Measurements from ENCODE around the gene OCIAD2. TPM values are rescaled to one million over a fixed set of nuclear protein-coding genes. Genes with fewer than 3 reads are reported as not detected.
A peak's percentile ranks its signal among the peaks of the same experiment; 100 is the strongest.

Gene OCIAD2
- total and polyA plus RNA-seq, 2 of the 4 experiments (the other 2 are of a cell fraction) = 16.5 to 21.4 TPM

- WGBS, 2 experiments (ENCODE audit: extremely low coverage in 2 of 2, insufficient read length in 1 of 2) = 67% methylated on average over 1 of the region's 1 CpG; no CpG with 5 or more reads in 1 of the 2 experiments
- Histone ChIP-seq H4K20me1 (ENCODE audit: insufficient read depth, low read length) (no peaks in the 10 kb centered on the region), H2BK20ac (ENCODE audit: low read depth, low read length) (no peak overlapping the region), H3K9ac (ENCODE audit: low read depth, low read length) (no peak overlapping the region), H3K14ac (replicated peaks; ENCODE audit: low read depth, low read length) (no peak overlapping the region), H3K36me3 (ENCODE audit: control insufficient read depth, insufficient read depth, low read length) (peaks cover 9% of the 10 kb centered on the region), H2BK5ac (ENCODE audit: low read depth, low read length, poor library complexity, severe bottlenecking) (no peak overlapping the region), H2AK9ac (replicated peaks; ENCODE audit: low read depth, low read length, poor library complexity) (no peak overlapping the region), H2AK5ac (ENCODE audit: low read depth, low read length) (no peak overlapping the region), H3K56ac (ENCODE audit: extremely low read depth, insufficient read depth, low read length) (no peak overlapping the region), H3K27me3 (ENCODE audit: control insufficient read depth, insufficient read depth, low read length) (no peaks in the 10 kb centered on the region), H3K4ac (ENCODE audit: low read depth, low read length) (no peak overlapping the region), H3K4me2 (ENCODE audit: low read depth, low read length) (no peak overlapping the region), H4K8ac (ENCODE audit: low read depth in 2 of 2, low read length in 2 of 2) (no peak overlapping the region), H3K9me3 (ENCODE audit: control insufficient read depth, insufficient read depth, low read length) (0 out of 2 replicates have a peak, but pooled peaks cover 2% of the 10 kb centered on the region), H4K5ac (ENCODE audit: low read depth, low read length) (no peak overlapping the region), H2BK15ac (ENCODE audit: low read depth, low read length) (no peak overlapping the region), H2BK120ac (ENCODE audit: low read depth, low read length) (no peak overlapping the region), H3K4me3 (ENCODE audit: insufficient read depth, low read depth, low read length) (no peak overlapping the region), H3K23ac (ENCODE audit: low read depth, low read length) (no peak overlapping the region), H3K4me1 (ENCODE audit: control insufficient read depth, insufficient read depth, low read length) (no peaks in the 10 kb centered on the region), H3K79me1 (ENCODE audit: low read depth in 1 of 2, low read length in 2 of 2) (no peaks in the 10 kb centered on the region), H4K91ac (ENCODE audit: insufficient read depth, low read depth, low read length) (no peak overlapping the region), H3K18ac (ENCODE audit: low read depth, low read length) (no peak overlapping the region), H2AFZ (replicated peaks; ENCODE audit: low read length, poor library complexity) (no peak overlapping the region), H3K9me1 (ENCODE audit: insufficient read depth, low read length) (no peaks in the 10 kb centered on the region), H3K27ac (ENCODE audit: insufficient read depth, low read length) (no peak overlapping the region)
- ATAC-seq (ENCODE audit: low read depth) (no peak), DNase-seq (peak; percentile 7)
- intact Hi-C loops (cut with micrococcal nuclease) = no loop called here
- in situ Hi-C loops (cut with MboI; ENCODE audit: low sequenced_read_pairs) = no loop called here
- TF ChIP-seq USF2 (IDR thresholded peaks at IDR 0.05; ENCODE audit: low read depth, low read length) = no peak
- TF ChIP-seq RFX5 (IDR thresholded peaks at IDR 0.05; ENCODE audit: low read depth, low read length) = no peak
- TF ChIP-seq SMC3 (IDR thresholded peaks at IDR 0.05; ENCODE audit: low read depth, low read length) = no peak
- TF ChIP-seq CEBPB (IDR thresholded peaks at IDR 0.05; ENCODE audit: low read depth, low read length) = no peak
- CTCF ChIA-PET = no interaction called here
- POLR2A ChIA-PET (ENCODE audit: unreplicated experiment) = no interaction called here
- BruUV-seq (replicated peaks) = no TSS peak
- dilution Hi-C loops (cut with HindIII; ENCODE audit: low sequenced_read_pairs, unreplicated experiment) = no loop called here
These were observed 43.9 kb downstream of the OCIAD2 start for GRCh38 chr4:48862661-48863060.
